Large intestine (tissue), 3 donors: ENCODE measurements around the gene ZNF2. TPM values are rescaled to one million over a fixed set of nuclear protein-coding genes. Genes with fewer than 3 reads are reported as not detected.
"Not testable (repeated sequence)": the region's sequence is repeated elsewhere in the genome, so short reads cannot be mapped to it uniquely, and the experiment has no call there.

Source experiments
- DNase-seq, 2 donors: peaks; one replicate each; pipeline versions ENCODE4 v3.0.0 to v3.0.0-alpha.2; 2013
- H3K27ac ChIP-seq: one replicate; pipeline ENCODE4 v1.5.1; 2013; ENCODE audit warnings: low read length
- H3K27me3 ChIP-seq: 2 replicates; pipeline ENCODE4 v1.6.1; 2013; ENCODE audit warnings: low read length; ENCODE audit not compliant: control insufficient read depth, insufficient read depth
- H3K36me3 ChIP-seq: 2 replicates; pipeline ENCODE4 v1.6.1; 2013; ENCODE audit warnings: low read length; ENCODE audit not compliant: control insufficient read depth, insufficient read depth
- H3K4me1 ChIP-seq: one replicate; pipeline ENCODE4 v1.6.1; 2013; ENCODE audit warnings: low read length; ENCODE audit not compliant: control insufficient read depth, insufficient read depth
- H3K4me3 ChIP-seq: one replicate; pipeline ENCODE4 v1.5.1; 2013; ENCODE audit warnings: low read length
- H3K9me3 ChIP-seq: one replicate; pipeline ENCODE4 v1.6.1; 2013; ENCODE audit warnings: mild to moderate bottlenecking, low read depth, low read length, moderate library complexity; ENCODE audit not compliant: control insufficient read depth
- WGBS: methylation state at CpG from one replicate; pipeline ENCODE4 v1.1.5; 2013; ENCODE audit warnings: low lambda C conversion rate; ENCODE audit not compliant: insufficient coverage; 5-methylcytosine and 5-hydroxymethylcytosine counted together
- polyA plus RNA-seq: library from polyadenylated mRNA; unstranded; fragments of 120-200 nt; gene quantifications from one replicate; pipeline ENCODE4 v1.2.1, GENCODE V29; 2013

The ZNF2 gene
- polyA plus RNA-seq, 1 donor = 4.4 TPM

DNA sequence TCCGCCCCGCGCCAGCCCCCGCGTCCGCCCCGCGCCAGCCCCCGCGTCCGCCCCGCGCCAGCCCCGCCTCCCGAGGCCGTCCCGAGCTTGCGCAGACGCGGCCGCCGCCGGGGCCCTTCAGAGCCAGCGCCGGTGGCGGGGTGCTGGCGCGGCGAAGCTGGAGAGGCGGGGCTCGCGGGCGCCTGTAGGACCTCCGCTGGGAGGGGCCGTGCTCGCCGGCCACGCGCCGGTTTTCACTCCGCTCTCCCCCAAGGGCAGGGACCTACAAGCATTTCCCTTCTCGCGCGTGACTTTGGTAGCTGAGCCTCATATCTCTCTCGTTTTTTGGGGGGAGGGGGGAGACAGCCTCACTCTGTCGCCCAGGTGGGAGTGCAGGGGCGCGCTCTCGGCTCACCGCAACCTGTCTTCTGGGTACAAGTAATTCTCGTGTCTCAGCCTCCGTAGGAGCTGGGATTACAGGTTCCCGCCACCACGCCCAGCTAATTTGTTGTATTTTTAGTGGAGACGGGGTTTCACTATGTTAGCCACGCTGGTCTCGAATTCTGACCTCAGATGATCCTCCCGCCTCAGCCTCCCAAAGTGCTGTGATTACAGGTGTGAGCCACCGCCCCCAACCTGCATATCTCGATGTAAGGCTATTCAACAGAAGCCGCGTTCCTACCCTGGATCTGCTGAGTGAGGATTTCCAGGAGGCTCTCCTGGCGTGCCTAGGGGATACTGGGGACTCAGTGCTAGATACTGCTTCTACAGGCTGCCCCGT, 5.7 kb upstream of the ZNF2 start, which contains the start of gene ZNF514:
Gene ZNF514, minus strand, starts transcription at position 159 of the 760 bp plus-strand sequence. CDS start 6,595 bp downstream, outside the sequence.
- peaks cover 19% of the 10 kb centered on the region for H3K36me3 ChIP-seq

GRCh38 chr2:95165030-95165370, 609 bp upstream of the ZNF2 start:
- Histone ChIP-seq H3K4me1 (peaks cover 3% of the 10 kb centered on the region), H3K36me3 (no peaks in the 10 kb centered on the region), H3K4me3 (peak overlapping the region; percentile 77), H3K9me3 (no peaks in the 10 kb centered on the region), H3K27me3 (no peaks in the 10 kb centered on the region), H3K27ac (peak overlapping the region; percentile 87)
- no CpG with 5 or more reads among the region's 9 CpGs for WGBS
- DNase-seq = no peak

More for the DNA sequence above, 5.7 kb upstream of the ZNF2 start, which contains the start of gene ZNF514:
- H3K27ac ChIP-seq = peak within 1 kb of the TSS; percentile 60
- H3K27me3 ChIP-seq = no peaks in the 10 kb centered on the region
- H3K4me1 ChIP-seq = peaks cover 11% of the 10 kb centered on the region
- peak; percentile 80 to 84 for DNase-seq
- no CpG with 5 or more reads among the region's 64 CpGs for WGBS
- H3K9me3 ChIP-seq = no peaks in the 10 kb centered on the region
- peak within 1 kb of the TSS; percentile 93 for H3K4me3 ChIP-seq

- DNase-seq = no peak
- 17% methylated on average over 2 of the region's 16 CpGs for WGBS
- H3K27ac ChIP-seq = peak overlapping the region; percentile 45
Measured at GRCh38 chr2:95166065-95166763, 605 bp downstream of the ZNF2 start.

GRCh38 chr2:95171902-95172301, 6.3 kb downstream of the ZNF2 start:
- no peaks in the 10 kb centered on the region for H3K27me3 ChIP-seq
- no peak for DNase-seq
- H3K36me3 ChIP-seq = peaks cover 6% of the 10 kb centered on the region
- H3K27ac ChIP-seq = no peak overlapping the region
- H3K9me3 ChIP-seq = no peaks in the 10 kb centered on the region
- WGBS = no CpG with 5 or more reads among the region's 7 CpGs
- H3K4me1 ChIP-seq = no peaks in the 10 kb centered on the region
- no peak overlapping the region for H3K4me3 ChIP-seq

More at GRCh38 chr2:95166065-95166763, 605 bp downstream of the ZNF2 start:
- no peaks in the 10 kb centered on the region for H3K36me3 ChIP-seq
- peak overlapping the region; percentile 77 for H3K4me3 ChIP-seq
- H3K4me1 ChIP-seq = peaks cover 3% of the 10 kb centered on the region
- no peaks in the 10 kb centered on the region for H3K9me3 ChIP-seq
- H3K27me3 ChIP-seq = no peaks in the 10 kb centered on the region

- Histone ChIP-seq H3K27ac (no peak overlapping the region), H3K4me3 (no peak overlapping the region)
- no CpG with 5 or more reads among the region's 2 CpGs for WGBS
Measured at GRCh38 chr2:95174031-95174542, 8.5 kb downstream of the ZNF2 start.

DNA sequence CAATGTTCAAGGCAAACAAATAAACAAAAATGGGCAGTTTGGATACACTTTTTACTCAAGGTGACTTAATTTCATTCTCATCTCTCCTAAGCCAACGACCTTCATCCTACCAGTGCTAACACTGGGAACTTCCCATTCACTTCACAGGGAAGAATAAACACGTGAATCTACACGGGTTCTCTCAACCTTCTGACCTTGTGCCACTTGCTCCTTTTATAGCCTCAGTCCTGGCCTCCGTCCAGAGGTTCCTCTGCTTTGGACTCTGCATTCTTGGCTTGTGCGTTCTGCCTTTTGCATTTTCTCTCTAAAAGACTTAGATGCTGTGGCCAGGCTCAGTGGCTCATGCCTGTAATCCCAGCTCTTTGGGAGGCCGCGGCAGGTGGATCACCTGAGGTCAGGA, 13.8 kb downstream of the ZNF2 start:
- no peak for DNase-seq
- H3K4me3 ChIP-seq = no peak overlapping the region
- no peak overlapping the region for H3K27ac ChIP-seq
- H3K36me3 ChIP-seq = peaks cover 49% of the 10 kb centered on the region
- H3K27me3 ChIP-seq = no peaks in the 10 kb centered on the region
- H3K4me1 ChIP-seq = no peaks in the 10 kb centered on the region
- peaks cover 8% of the 10 kb centered on the region for H3K9me3 ChIP-seq
- WGBS = no CpG with 5 or more reads among the region's 7 CpGs

More at GRCh38 chr2:95174031-95174542, 8.5 kb downstream of the ZNF2 start:
- DNase-seq = no peak
- no peaks in the 10 kb centered on the region for H3K4me1 ChIP-seq
- no peaks in the 10 kb centered on the region for H3K27me3 ChIP-seq
- H3K36me3 ChIP-seq = peaks cover 15% of the 10 kb centered on the region
- H3K9me3 ChIP-seq = no peaks in the 10 kb centered on the region

GRCh38 chr2:95181774-95182173, 16.2 kb downstream of the ZNF2 start:
- no CpG with 5 or more reads among the region's 18 CpGs for WGBS
- DNase-seq = no peak
- Histone ChIP-seq H3K4me3 (no peak overlapping the region), H3K36me3 (peaks cover 43% of the 10 kb centered on the region), H3K9me3 (peaks cover 8% of the 10 kb centered on the region), H3K27ac (no peak overlapping the region), H3K27me3 (no peaks in the 10 kb centered on the region), H3K4me1 (no peaks in the 10 kb centered on the region)

GRCh38 chr2:95185197-95185596, 19.6 kb downstream of the ZNF2 start:
- Histone ChIP-seq H3K27me3 (no peaks in the 10 kb centered on the region), H3K36me3 (peaks cover 26% of the 10 kb centered on the region), H3K27ac (no peak overlapping the region), H3K9me3 (peaks cover 8% of the 10 kb centered on the region), H3K4me3 (no peak overlapping the region), H3K4me1 (no peaks in the 10 kb centered on the region)
- WGBS = 100% methylated on average over 1 of the region's 3 CpGs
- DNase-seq = no peak

DNA sequence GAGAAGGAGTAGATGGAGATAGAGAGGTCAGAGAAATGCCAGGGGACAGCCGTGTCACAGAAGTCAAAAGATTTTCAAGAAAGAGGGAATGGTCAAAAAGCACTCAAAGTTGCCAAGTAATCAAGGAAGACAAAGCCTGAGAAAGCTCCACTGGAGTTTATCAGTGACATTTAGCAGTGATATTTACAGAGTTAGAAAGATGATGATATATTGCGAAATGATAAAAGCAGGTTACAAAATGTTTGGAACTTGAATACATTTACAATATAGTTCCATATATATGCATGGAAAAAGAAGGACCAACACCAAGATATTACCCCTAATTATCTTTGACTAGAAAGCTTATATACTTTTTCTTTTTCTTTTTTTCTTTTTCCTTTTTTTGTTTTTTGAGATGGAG, 20.4 kb downstream of the ZNF2 start:
- H3K27ac ChIP-seq = no peak overlapping the region
- H3K9me3 ChIP-seq = peaks cover 8% of the 10 kb centered on the region
- no peak overlapping the region for H3K4me3 ChIP-seq
- no peaks in the 10 kb centered on the region for H3K4me1 ChIP-seq
- DNase-seq = no peak
- H3K27me3 ChIP-seq = no peaks in the 10 kb centered on the region
- peaks cover 21% of the 10 kb centered on the region for H3K36me3 ChIP-seq
- WGBS = 100% methylated on average over 1 of the region's 2 CpGs

GRCh38 chr2:95192956-95193355, 27.3 kb downstream of the ZNF2 start:
- peak in 1 of 2 donors; percentile 12 for DNase-seq
- not testable (repeated sequence) for H3K27ac ChIP-seq, H3K4me3 ChIP-seq, H3K27me3 ChIP-seq, H3K36me3 ChIP-seq, H3K9me3 ChIP-seq, H3K4me1 ChIP-seq
- WGBS = no CpG with 5 or more reads among the region's 15 CpGs
